Activated T-cell treated with anti-CD3 and anti-CD28 coated beads, Interleukin-2, amount 50 U/mL, for 4 hours (primary cell): Measurements from ENCODE around the gene NHLRC1. TPM values are rescaled to one million over a fixed set of nuclear protein-coding genes. Genes with fewer than 3 reads are reported as not detected.

Source experiments
- ATAC-seq, 2 donors: fragments of 200-7000 bp; cut with Tn5 transposase; one replicate each; pipeline ENCODE4 v1.10.0; 2021
- DNase-seq: peaks from one replicate; pipeline ENCODE4 v3.0.0-alpha.2; 2020
- H3K27me3 Mint-ChIP-seq: one replicate; pipeline ENCODE4 v1.8.0; 2021; ENCODE audit warnings: low read depth, mixed read lengths
- H3K36me3 Mint-ChIP-seq: one replicate; pipeline ENCODE4 v1.8.0; 2022; ENCODE audit warnings: mixed read lengths; ENCODE audit not compliant: insufficient read depth
- H3K4me1 Mint-ChIP-seq: one replicate; pipeline ENCODE4 v1.8.0; 2021; ENCODE audit warnings: low read depth, mixed read lengths
- H3K4me3 Mint-ChIP-seq: one replicate; pipeline ENCODE4 v1.8.0; 2021; ENCODE audit warnings: mild to moderate bottlenecking, moderate library complexity, mixed read lengths
- H3K9me3 Mint-ChIP-seq: one replicate; pipeline ENCODE4 v1.8.0; 2021; ENCODE audit warnings: mixed read lengths
- total RNA-seq, 3 donors: library from RNA; stranded (reverse); gene quantifications; one replicate each; pipeline ENCODE4 v1.2.1, GENCODE V29; 2021

The NHLRC1 gene
- total RNA-seq, 3 donors from 2014 or later, result 0.22 to 0.50 (median 0.28) TPM

DNA sequence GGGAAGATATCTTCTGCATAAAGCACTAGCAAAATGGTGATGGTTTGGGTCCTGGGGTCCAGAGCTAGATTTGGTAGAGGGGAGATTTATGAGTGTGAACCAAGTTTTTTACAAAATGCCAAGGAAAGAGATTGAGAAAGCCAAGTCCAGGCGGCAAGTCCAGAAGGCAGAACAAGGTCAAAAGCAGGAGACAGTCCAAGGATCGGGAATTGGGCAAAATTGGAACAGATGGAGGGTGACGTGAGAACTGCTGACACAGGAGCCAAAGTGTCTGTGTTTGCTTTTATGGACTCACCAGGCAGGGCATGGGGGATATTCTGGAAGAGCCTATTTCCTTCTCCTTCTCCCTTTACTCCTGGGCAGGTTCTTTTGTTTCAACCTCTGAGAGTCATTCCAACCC, 4.1 kb downstream of the NHLRC1 start:
- Mint-ChIP-seq H3K4me1 (peaks cover 18% of the 10 kb centered on the region), H3K27me3 (peaks cover 18% of the 10 kb centered on the region), H3K9me3 (no peaks in the 10 kb centered on the region), H3K4me3 (no peak overlapping the region), H3K36me3 (no peaks in the 10 kb centered on the region)
- no peak for DNase-seq
- no peak for ATAC-seq

DNA sequence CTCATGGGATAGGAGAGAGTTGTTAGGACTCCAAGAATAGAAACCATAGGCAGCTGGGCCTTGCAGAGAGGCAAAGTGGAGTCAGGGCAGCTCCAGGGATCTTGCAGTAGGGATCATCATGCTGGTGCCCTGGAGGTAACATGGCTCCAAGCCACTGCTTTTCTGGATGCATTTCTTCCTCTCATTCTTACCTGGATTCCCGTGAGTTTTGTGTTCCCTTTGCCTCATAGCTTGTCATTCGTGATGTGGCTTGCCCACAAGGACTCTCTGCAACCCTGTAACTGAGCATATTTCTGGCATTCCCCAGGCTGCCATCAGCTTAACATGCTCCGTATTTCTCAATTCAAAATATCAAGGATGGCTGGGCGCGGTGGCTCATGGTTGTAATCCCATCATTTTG, 5.3 kb downstream of the NHLRC1 start:
- no peak for ATAC-seq
- Mint-ChIP-seq H3K4me3 (no peak overlapping the region), H3K27me3 (peaks cover 18% of the 10 kb centered on the region), H3K4me1 (peaks cover 11% of the 10 kb centered on the region), H3K9me3 (no peaks in the 10 kb centered on the region), H3K36me3 (no peaks in the 10 kb centered on the region)
- DNase-seq, result no peak

DNA sequence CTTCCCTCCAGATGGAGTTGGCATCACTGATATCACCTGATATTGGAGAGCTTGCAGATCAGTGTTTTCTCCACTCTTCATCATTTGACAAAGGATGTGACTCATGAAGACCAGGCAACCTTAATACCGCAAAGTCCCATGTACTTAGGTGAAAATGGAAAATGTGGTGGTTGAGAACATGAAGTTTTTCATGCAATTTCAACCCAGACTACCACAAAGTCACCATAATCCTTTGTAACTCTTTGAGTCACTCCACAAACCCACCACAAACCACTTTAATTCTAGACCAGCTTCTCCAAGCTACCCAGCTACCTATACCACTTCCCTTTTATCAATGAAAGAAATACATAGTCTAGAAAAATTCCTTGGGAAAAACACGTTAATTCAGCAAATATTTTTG, 7.1 kb downstream of the NHLRC1 start:
- Mint-ChIP-seq H3K4me3 (no peak overlapping the region), H3K27me3 (peaks cover 23% of the 10 kb centered on the region), H3K9me3 (no peaks in the 10 kb centered on the region), H3K36me3 (no peaks in the 10 kb centered on the region), H3K4me1 (peaks cover 9% of the 10 kb centered on the region)
- DNase-seq, result no peak
- peak; percentile 89 to 90 for ATAC-seq

- peaks cover 11% of the 10 kb centered on the region for H3K9me3 Mint-ChIP-seq
- ATAC-seq (peak; percentile 18 to 46), DNase-seq (no peak)
- H3K36me3 Mint-ChIP-seq, result peaks cover 2% of the 10 kb centered on the region
- peaks cover 2% of the 10 kb centered on the region for H3K4me1 Mint-ChIP-seq
- H3K27me3 Mint-ChIP-seq, result peaks cover 21% of the 10 kb centered on the region
- H3K4me3 Mint-ChIP-seq, result no peak overlapping the region
Observed at GRCh38 chr6:18110162-18110561, 12.3 kb downstream of the NHLRC1 start.

DNA sequence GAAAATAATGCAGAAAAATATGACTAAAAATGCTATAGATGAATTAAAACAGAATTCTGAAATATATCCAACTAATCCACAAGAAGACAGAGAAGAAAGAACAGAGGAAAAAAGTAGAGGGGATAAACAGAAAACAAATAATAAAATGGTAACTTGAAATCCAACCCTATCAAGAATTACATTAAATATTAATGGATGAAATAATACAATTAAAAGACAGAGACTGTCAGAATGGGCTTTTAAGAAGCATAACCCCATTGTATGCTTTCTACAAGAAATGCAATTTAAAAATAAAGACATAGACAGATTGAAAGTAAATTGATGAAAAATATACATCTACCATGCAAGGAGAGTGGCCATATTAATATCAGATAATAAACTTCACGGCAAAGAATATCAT, 15.4 kb downstream of the NHLRC1 start:
- ATAC-seq, result no peak
- peaks cover 11% of the 10 kb centered on the region for H3K9me3 Mint-ChIP-seq
- H3K27me3 Mint-ChIP-seq, result peaks cover 12% of the 10 kb centered on the region
- no peaks in the 10 kb centered on the region for H3K4me1 Mint-ChIP-seq
- H3K4me3 Mint-ChIP-seq, result no peak overlapping the region
- peaks cover 2% of the 10 kb centered on the region for H3K36me3 Mint-ChIP-seq
- no peak for DNase-seq

DNA sequence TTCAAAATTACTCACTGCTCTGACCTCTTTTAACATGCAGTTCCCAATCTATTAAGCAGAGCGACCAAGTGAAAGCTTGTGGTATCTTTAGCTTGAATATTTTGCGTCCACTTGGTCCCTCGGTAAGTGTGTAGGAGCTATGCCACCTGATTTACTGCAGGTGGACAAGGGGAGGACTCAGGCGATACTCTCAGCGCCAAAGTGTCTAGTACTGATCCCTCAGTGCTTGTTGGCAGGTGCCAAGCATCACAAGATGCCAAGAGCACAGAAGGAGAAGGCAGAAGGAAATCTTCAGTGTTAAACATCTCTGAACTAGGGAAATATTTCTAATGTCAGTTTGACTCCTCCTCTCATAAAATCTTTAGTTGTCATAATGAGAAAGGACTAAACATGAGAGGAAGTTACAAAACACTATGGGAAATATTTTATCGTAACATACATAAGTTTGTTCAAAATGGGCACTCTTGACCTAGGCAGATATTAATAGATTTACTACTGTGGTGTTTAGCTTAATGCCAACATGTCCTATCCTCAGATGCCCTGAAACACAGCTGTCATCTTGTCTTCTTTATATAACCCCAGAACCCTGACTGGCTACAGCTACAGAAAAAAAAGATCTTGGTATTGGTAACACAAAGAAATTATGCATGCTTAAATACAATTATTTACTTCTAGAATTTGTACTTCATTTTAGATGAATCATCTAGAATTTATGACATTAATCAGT, 19.5 kb downstream of the NHLRC1 start:
- Mint-ChIP-seq H3K4me1 (no peaks in the 10 kb centered on the region), H3K36me3 (peaks cover 2% of the 10 kb centered on the region), H3K27me3 (peaks cover 16% of the 10 kb centered on the region), H3K4me3 (no peak overlapping the region), H3K9me3 (peaks cover 11% of the 10 kb centered on the region)
- ATAC-seq (no peak), DNase-seq (no peak)

- peaks cover 6% of the 10 kb centered on the region for H3K9me3 Mint-ChIP-seq
- ATAC-seq, result no peak
Observed at GRCh38 chr6:18101873-18102272, 20.6 kb downstream of the NHLRC1 start.

DNA sequence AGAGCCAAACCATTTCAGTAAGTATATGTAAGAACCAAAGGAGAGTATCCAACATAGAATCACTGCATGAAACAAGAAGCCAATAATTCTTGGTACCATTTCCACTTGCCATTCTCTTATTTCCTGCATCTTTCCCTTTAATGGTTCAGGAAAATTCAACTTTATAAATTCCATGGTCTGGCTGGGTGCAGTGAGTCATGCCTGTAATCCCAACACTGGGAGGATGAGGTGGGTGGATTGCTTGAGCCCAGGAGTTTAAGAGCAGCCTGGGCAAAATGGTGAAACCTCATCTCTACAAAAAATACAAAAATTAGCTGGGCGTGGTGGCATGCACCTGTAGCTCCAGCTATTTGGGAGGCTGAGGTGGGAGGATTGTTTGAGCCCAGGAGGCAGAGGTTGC, 21.2 kb downstream of the NHLRC1 start:
- H3K27me3 Mint-ChIP-seq, result peaks cover 15% of the 10 kb centered on the region
- no peak for ATAC-seq

More at GRCh38 chr6:18101873-18102272, 20.6 kb downstream of the NHLRC1 start:
- H3K36me3 Mint-ChIP-seq, result no peaks in the 10 kb centered on the region
- no peaks in the 10 kb centered on the region for H3K4me1 Mint-ChIP-seq
- peaks cover 15% of the 10 kb centered on the region for H3K27me3 Mint-ChIP-seq
- no peak overlapping the region for H3K4me3 Mint-ChIP-seq
- DNase-seq, result no peak

GRCh38 chr6:18100296-18100695, 22.2 kb downstream of the NHLRC1 start:
- no peak for DNase-seq
- Mint-ChIP-seq H3K36me3 (no peaks in the 10 kb centered on the region), H3K27me3 (peaks cover 15% of the 10 kb centered on the region), H3K4me1 (no peaks in the 10 kb centered on the region), H3K4me3 (no peak overlapping the region), H3K9me3 (no peaks in the 10 kb centered on the region)
- ATAC-seq, result no peak

More for the DNA sequence above, 21.2 kb downstream of the NHLRC1 start:
- no peak overlapping the region for H3K4me3 Mint-ChIP-seq
- H3K4me1 Mint-ChIP-seq, result no peaks in the 10 kb centered on the region
- H3K36me3 Mint-ChIP-seq, result no peaks in the 10 kb centered on the region
- no peak for DNase-seq
- peaks cover 4% of the 10 kb centered on the region for H3K9me3 Mint-ChIP-seq

GRCh38 chr6:18099511-18099910, 23.0 kb downstream of the NHLRC1 start:
- ATAC-seq (no peak), DNase-seq (no peak)
- Mint-ChIP-seq H3K4me1 (no peaks in the 10 kb centered on the region), H3K4me3 (no peak overlapping the region), H3K27me3 (peaks cover 15% of the 10 kb centered on the region), H3K9me3 (no peaks in the 10 kb centered on the region), H3K36me3 (no peaks in the 10 kb centered on the region)

DNA sequence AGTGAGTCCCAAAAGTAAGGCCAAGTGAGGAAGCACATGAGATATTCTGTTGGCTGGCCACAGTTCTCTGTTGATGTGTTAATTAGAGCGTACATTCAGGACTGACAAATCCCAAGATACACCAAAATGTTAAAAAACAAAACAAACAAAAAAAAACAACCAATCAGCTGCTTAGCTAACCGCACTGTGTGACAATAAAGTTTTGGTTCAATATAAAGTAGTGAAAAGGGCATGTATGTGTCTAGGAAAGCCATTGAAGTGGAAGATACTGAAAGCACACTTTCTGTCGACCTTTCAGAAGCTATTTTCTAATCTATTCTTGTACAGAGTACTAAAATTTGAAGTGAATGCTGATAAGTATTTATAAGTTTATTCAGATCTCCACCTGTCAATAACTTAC, 26.1 kb downstream of the NHLRC1 start:
- Mint-ChIP-seq H3K4me1 (no peaks in the 10 kb centered on the region), H3K9me3 (no peaks in the 10 kb centered on the region), H3K27me3 (peaks cover 4% of the 10 kb centered on the region), H3K36me3 (no peaks in the 10 kb centered on the region), H3K4me3 (no peak overlapping the region)
- ATAC-seq (no peak), DNase-seq (no peak)

GRCh38 chr6:18091382-18091781, 31.1 kb downstream of the NHLRC1 start:
- no peak for ATAC-seq
- Mint-ChIP-seq H3K36me3 (no peaks in the 10 kb centered on the region), H3K27me3 (peaks cover 6% of the 10 kb centered on the region), H3K4me1 (no peaks in the 10 kb centered on the region), H3K4me3 (no peak overlapping the region), H3K9me3 (peaks cover 11% of the 10 kb centered on the region)
- DNase-seq, result no peak

- Mint-ChIP-seq H3K4me1 (no peaks in the 10 kb centered on the region), H3K36me3 (no peaks in the 10 kb centered on the region), H3K27me3 (peaks cover 8% of the 10 kb centered on the region), H3K9me3 (peaks cover 11% of the 10 kb centered on the region), H3K4me3 (no peak overlapping the region)
- no peak for ATAC-seq
- DNase-seq, result no peak
Observed at GRCh38 chr6:18090349-18090786, 32.1 kb downstream of the NHLRC1 start.

GRCh38 chr6:18088419-18089296, 33.8 kb downstream of the NHLRC1 start:
- DNase-seq, result no peak
- no peak overlapping the region for H3K4me3 Mint-ChIP-seq
- H3K36me3 Mint-ChIP-seq, result no peaks in the 10 kb centered on the region
- peaks cover 11% of the 10 kb centered on the region for H3K9me3 Mint-ChIP-seq
- H3K4me1 Mint-ChIP-seq, result no peaks in the 10 kb centered on the region
- no peak for ATAC-seq
- H3K27me3 Mint-ChIP-seq, result peaks cover 10% of the 10 kb centered on the region
